HS-5 (cell line): ENCODE results near the gene ATP2C1.

ENCODE experiments used
- DNase-seq: peaks from one replicate; pipeline ENCODE4 v3.0.0-alpha.2; 2012; ENCODE audit warnings: low read depth

Gene ATP2C1

GRCh38 chr3:131047582-131047981, 153.7 kb downstream of the ATP2C1 start:
- DNase-seq, result no peak

- no peak for DNase-seq
These were observed 154.1 kb downstream of the ATP2C1 start for GRCh38 chr3:131048030-131048429.

DNA sequence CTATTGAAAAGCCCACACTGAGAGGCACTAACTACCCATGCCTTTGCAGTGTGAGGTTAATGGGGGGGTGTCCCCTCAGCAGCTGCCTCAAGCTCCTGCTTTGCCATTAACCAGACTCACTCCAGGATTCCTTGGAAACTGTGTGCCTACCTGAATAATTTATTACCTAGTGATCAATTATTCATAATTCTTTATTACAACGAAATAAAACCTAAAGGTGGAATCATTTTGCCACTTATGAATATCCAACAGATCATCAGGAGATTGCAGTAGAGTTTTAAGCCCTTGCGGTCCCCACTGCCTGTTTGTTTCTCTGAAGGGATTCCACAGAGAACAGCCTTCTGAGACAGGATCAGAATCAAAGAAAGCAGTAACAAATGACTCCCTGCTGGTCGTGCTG, 156.1 kb downstream of the ATP2C1 start:
- DNase-seq, result no peak

DNA sequence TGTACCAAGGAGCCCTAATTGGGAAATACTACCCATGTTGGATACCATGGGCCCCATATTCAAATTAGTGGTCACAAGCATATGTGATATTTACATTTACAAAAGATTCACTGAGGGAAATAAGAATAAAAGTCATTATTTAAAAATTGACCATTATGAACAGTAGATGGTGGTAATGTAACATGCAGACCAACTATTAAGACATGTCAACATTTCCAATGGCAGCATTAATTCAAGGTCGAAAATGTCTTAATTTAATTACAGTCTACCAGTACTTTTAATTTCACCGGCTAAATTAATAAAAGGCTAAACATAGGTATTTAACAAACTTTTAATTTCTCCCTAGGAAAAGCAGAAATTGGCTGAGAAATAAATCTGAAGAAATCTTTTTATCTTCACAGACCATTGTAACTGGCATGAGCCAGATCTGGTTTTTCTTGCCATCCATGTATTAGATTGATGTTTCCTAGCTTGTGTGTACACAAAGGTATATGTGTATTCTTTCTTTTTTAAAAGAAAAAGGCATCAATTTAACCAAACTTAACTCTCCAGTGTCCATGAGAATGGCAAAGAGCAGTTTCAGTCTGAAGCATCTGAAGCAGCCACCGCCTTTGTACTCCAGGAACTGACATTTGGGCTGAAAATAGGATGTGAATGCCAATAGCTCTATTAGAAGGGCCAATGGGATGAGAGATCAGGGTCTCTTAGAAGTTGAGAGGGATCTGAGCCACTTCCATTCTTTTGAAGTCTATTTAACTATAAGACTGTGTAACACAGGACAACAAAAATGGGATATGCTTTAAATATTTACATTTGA, 159.4 kb downstream of the ATP2C1 start:
- DNase-seq, result no peak
